ENCODE data around the gene GSTK1.

DNA sequence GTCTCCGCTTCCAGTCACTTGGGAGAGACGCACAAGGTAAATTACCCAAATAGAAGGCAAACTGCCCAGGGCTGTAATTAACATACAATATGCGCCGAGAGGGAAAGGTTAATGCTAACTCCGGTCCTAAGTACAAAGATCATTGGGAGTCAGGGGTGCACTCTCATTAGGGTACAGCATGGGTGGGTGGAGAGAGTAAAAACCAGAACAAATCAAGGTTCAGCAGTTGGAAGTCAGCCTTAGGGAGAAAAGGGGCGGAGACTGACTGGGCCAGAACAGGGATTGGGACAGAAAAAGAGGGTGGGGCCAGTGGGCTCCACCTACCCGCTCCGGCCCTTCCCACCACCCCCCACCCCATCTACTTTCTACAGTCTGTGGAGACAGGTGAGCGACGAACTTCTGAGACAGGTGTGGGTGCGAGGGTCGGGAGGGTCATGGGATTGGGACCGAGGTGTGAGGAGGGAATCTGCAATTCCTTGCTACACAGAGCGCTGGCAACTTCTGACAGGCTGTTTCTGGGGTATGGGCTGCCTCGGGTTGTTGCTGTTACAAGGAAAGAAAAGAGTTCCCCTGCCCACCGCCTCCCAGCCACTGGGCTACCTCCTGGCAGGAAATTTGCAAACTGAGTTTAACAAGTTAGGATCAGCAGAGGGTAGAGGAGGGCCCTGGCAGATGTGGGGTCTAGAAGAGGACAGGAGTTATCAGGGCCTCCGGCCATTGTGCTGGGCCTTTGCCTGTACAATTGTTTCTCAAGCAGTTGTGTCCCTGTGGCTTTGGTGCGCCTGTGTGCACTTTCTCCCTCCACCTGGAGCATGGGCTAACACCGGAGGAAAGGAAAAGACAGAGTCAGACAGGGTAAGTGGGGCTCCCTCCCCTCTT, 21.6 kb downstream of the GSTK1 start, which contains the start of gene TMEM139:
- TF ChIP-seq, protein P1, sequence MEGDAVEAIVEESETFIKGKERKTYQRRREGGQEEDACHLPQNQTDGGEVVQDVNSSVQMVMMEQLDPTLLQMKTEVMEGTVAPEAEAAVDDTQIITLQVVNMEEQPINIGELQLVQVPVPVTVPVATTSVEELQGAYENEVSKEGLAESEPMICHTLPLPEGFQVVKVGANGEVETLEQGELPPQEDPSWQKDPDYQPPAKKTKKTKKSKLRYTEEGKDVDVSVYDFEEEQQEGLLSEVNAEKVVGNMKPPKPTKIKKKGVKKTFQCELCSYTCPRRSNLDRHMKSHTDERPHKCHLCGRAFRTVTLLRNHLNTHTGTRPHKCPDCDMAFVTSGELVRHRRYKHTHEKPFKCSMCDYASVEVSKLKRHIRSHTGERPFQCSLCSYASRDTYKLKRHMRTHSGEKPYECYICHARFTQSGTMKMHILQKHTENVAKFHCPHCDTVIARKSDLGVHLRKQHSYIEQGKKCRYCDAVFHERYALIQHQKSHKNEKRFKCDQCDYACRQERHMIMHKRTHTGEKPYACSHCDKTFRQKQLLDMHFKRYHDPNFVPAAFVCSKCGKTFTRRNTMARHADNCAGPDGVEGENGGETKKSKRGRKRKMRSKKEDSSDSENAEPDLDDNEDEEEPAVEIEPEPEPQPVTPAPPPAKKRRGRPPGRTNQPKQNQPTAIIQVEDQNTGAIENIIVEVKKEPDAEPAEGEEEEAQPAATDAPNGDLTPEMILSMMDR (IDR thresholded peaks at IDR 0.05) = no peak
- TF ChIP-seq POLR2A (IDR thresholded peaks at IDR 0.05) = no peak

Measured in lower leg skin (tissue), 3 donors.